DMS79 (cell line): ENCODE data around the gene PCGF3.
A peak's percentile ranks its signal among the peaks of the same experiment; 100 is the strongest.
"Not testable (repeated sequence)": the region's sequence is repeated elsewhere in the genome, so short reads cannot be mapped to it uniquely, and the experiment has no call there.

Source experiments
- DNase-seq: peaks from one replicate; lab custom pipeline; 2025; lab: John Stamatoyannopoulos, UW

Gene PCGF3

GRCh38 chr4:764405-765169, 59.0 kb downstream of the PCGF3 start:
- no peak for DNase-seq

- no peak for DNase-seq
Observed at GRCh38 chr4:766152-766515, 60.5 kb downstream of the PCGF3 start.

- DNase-seq = no peak
Observed at GRCh38 chr4:766559-767283, 61.1 kb downstream of the PCGF3 start.

- DNase-seq = no peak
Observed at GRCh38 chr4:768076-768475, 62.4 kb downstream of the PCGF3 start.

- DNase-seq = no peak
Observed at GRCh38 chr4:768995-769394, 63.4 kb downstream of the PCGF3 start.

GRCh38 chr4:769511-769910, 63.9 kb downstream of the PCGF3 start:
- no peak for DNase-seq

GRCh38 chr4:770022-770421, 64.4 kb downstream of the PCGF3 start:
- no peak for DNase-seq

GRCh38 chr4:771464-771863, 65.8 kb downstream of the PCGF3 start:
- DNase-seq = no peak

- DNase-seq = no peak
Observed at GRCh38 chr4:772118-772517, 66.5 kb downstream of the PCGF3 start.

GRCh38 chr4:772776-773175, 67.1 kb downstream of the PCGF3 start:
- no peak for DNase-seq

GRCh38 chr4:773214-773613, 67.6 kb downstream of the PCGF3 start:
- DNase-seq = no peak

GRCh38 chr4:774419-775092, 68.9 kb downstream of the PCGF3 start:
- not testable (repeated sequence) for DNase-seq

GRCh38 chr4:775485-775884, 69.9 kb downstream of the PCGF3 start:
- DNase-seq = not testable (repeated sequence)

GRCh38 chr4:776743-777441, 71.3 kb downstream of the PCGF3 start:
- no peak for DNase-seq

- no peak for DNase-seq
Observed at GRCh38 chr4:777520-778262, 72.1 kb downstream of the PCGF3 start.

- no peak for DNase-seq
Observed at GRCh38 chr4:779555-779954, 73.9 kb downstream of the PCGF3 start.

GRCh38 chr4:780255-780654, 74.6 kb downstream of the PCGF3 start:
- DNase-seq = not testable (repeated sequence)

- DNase-seq = no peak
Observed at GRCh38 chr4:780716-781492, 75.3 kb downstream of the PCGF3 start.

- peak; percentile 88 for DNase-seq
Observed at GRCh38 chr4:781493-782216, 76.0 kb downstream of the PCGF3 start.
